GM23338 (cell line): ENCODE measurements around the gene MLLT3. TPM values are rescaled to one million over a fixed set of nuclear protein-coding genes. Genes with fewer than 3 reads are reported as not detected.

ENCODE experiments used
- ATAC-seq: fragments of 200-7000 bp; cut with Tn5 transposase; 3 replicates; pipeline ENCODE4 v1.9.1; 2020
- DNase-seq: peaks from one replicate; pipeline ENCODE4 v3.0.0-alpha.2; 2015; ENCODE audit warnings: low spot score
- H2AFZ ChIP-seq: fragments of 200-600 bp; sonication (generic); 2 replicates; pipeline ENCODE4 v1.8.0; 2016; ENCODE audit warnings: antibody characterized with exemption, mild to moderate bottlenecking, moderate library complexity
- H3F3A ChIP-seq: fragments of 200-600 bp; sonication (generic); replicated peaks from 2 replicates; pipeline ENCODE4 v1.8.0; 2017; ENCODE audit warnings: antibody characterized with exemption, mixed run types, low read depth
- H3K27ac ChIP-seq: fragments of 200-600 bp; sonication (generic); 2 replicates; pipeline ENCODE4 v1.6.1; 2016; ENCODE audit warnings: low read depth
- H3K27me3 ChIP-seq: fragments of 200-600 bp; sonication (generic); 2 replicates; pipeline ENCODE4 v1.8.0; 2016; ENCODE audit warnings: mild to moderate bottlenecking, mixed run types, moderate library complexity; ENCODE audit not compliant: insufficient read depth
- H3K36me3 ChIP-seq: fragments of 200-600 bp; sonication (generic); 2 replicates; pipeline ENCODE4 v1.8.0; 2016; ENCODE audit warnings: mild to moderate bottlenecking; ENCODE audit not compliant: insufficient read depth
- H3K4me1 ChIP-seq: fragments of 200-600 bp; sonication (generic); 2 replicates; pipeline ENCODE4 v1.8.0; 2016; ENCODE audit warnings: mild to moderate bottlenecking, moderate library complexity; ENCODE audit not compliant: insufficient read depth
- H3K4me2 ChIP-seq: fragments of 200-600 bp; sonication (generic); 2 replicates; pipeline ENCODE4 v1.7.1; 2017; ENCODE audit warnings: mixed run types
- H3K4me3 ChIP-seq: fragments of 200-600 bp; sonication (generic); 2 replicates; pipeline ENCODE4 v1.6.1; 2016; ENCODE audit warnings: mixed run types
- H3K79me2 ChIP-seq: fragments of 200-600 bp; sonication (generic); replicated peaks from 2 replicates; pipeline ENCODE4 v1.8.0; 2017; ENCODE audit warnings: mild to moderate bottlenecking; ENCODE audit not compliant: insufficient read depth
- H3K9me2 ChIP-seq: fragments of 200-600 bp; sonication (generic); 2 replicates; pipeline ENCODE4 v1.8.0; 2017; ENCODE audit not compliant: insufficient read depth
- H4K20me1 ChIP-seq: fragments of 200-600 bp; sonication (generic); replicated peaks from 2 replicates; pipeline ENCODE4 v1.8.0; 2017; ENCODE audit warnings: mild to moderate bottlenecking; ENCODE audit not compliant: insufficient read depth
- H3K27ac Mint-ChIP-seq: 2 replicates; pipeline ENCODE4 v1.8.0; 2020; ENCODE audit warnings: inconsistent platforms, mild to moderate bottlenecking, moderate library complexity, mixed read lengths
- H3K27me3 Mint-ChIP-seq: 3 replicates; pipeline ENCODE4 v1.8.0; 2022; ENCODE audit warnings: low read depth, mild to moderate bottlenecking, moderate library complexity, mixed read lengths, inconsistent platforms; ENCODE audit not compliant: insufficient read depth, poor library complexity
- H3K36me3 Mint-ChIP-seq: 3 replicates; pipeline ENCODE4 v1.8.0; 2021; ENCODE audit warnings: low read depth, mild to moderate bottlenecking, inconsistent platforms, moderate library complexity, mixed read lengths
- H3K4me1 Mint-ChIP-seq: 3 replicates; pipeline ENCODE4 v1.8.0; 2020; ENCODE audit warnings: mild to moderate bottlenecking, inconsistent platforms, mixed read lengths
- H3K4me3 Mint-ChIP-seq: 3 replicates; pipeline ENCODE4 v1.8.0; 2021; ENCODE audit warnings: moderate library complexity, mild to moderate bottlenecking, inconsistent platforms, mixed read lengths
- H3K9me3 Mint-ChIP-seq: 3 replicates; pipeline ENCODE4 v1.8.0; 2020; ENCODE audit warnings: moderate library complexity, mild to moderate bottlenecking, inconsistent platforms, mixed read lengths
- ETS1 ChIP-seq: IDR thresholded peaks from 2 replicates; pipeline ENCODE4 v1.6.1; 2016; ENCODE audit warnings: antibody characterized with exemption
- EZH2 ChIP-seq: fragments of 200-600 bp; sonication (generic); IDR thresholded peaks from one replicate; pipeline ENCODE4 v1.8.0; 2017; ENCODE audit warnings: antibody characterized with exemption, mild to moderate bottlenecking, low read depth; ENCODE audit not compliant: unreplicated experiment
- EZH2phosphoT487 ChIP-seq: fragments of 200-600 bp; sonication (generic); IDR thresholded peaks from one replicate; pipeline ENCODE4 v1.8.1; 2018; ENCODE audit warnings: antibody characterized with exemption; ENCODE audit not compliant: unreplicated experiment
- JUNB ChIP-seq: IDR thresholded peaks from one replicate; pipeline ENCODE4 v1.6.1; 2016; ENCODE audit warnings: antibody characterized with exemption; ENCODE audit not compliant: unreplicated experiment
- NANOG ChIP-seq: IDR thresholded peaks from 2 replicates; pipeline ENCODE4 v1.6.1; 2016; ENCODE audit warnings: antibody characterized with exemption, borderline replicate concordance
- REST ChIP-seq: IDR thresholded peaks from one replicate; pipeline ENCODE4 v1.6.1; 2018; ENCODE audit warnings: antibody characterized with exemption; ENCODE audit not compliant: unreplicated experiment
- STAT1 ChIP-seq: IDR thresholded peaks from one replicate; pipeline ENCODE4 v1.6.1; 2016; ENCODE audit warnings: antibody characterized with exemption; ENCODE audit not compliant: unreplicated experiment
- ZNF462 ChIP-seq: fragments of 250-450 bp; sonication (Bioruptor Pico); IDR thresholded peaks from 2 replicates; pipeline ENCODE4 v1.5.0; 2020; ENCODE audit warnings: mild to moderate bottlenecking, moderate library complexity
- polyA plus RNA-seq: library from polyadenylated mRNA; unstranded; fragments of >200 nt; fragmentation: Nextera tagmentation; extraction: Ambion mirVana; gene quantifications from 2 replicates; pipeline ENCODE4 v1.2.1, GENCODE V29; 2016
- total RNA-seq: library from RNA; depleted of rRNA; stranded (reverse); fragments of >200 nt; shearing (Covaris generic); gene quantifications from 2 replicates; pipeline ENCODE4 v1.2.3, GENCODE V29; 2014

MLLT3 gene
- total and polyA plus RNA-seq, 2 experiments from 2014 or later = 7.5 to 9.5 TPM

- no peak for TF ChIP-seq EZH2phosphoT487
- TF ChIP-seq ZNF462 (CRISPR knock-in tag) = no peak
Measured at GRCh38 chr9:20608582-20608981, 13.7 kb downstream of the MLLT3 start (continued).

- Histone ChIP-seq H3K9me2 (no peaks in the 10 kb centered on the region), H4K20me1 (no peaks in the 10 kb centered on the region), H3K36me3 (no peaks in the 10 kb centered on the region), H3K4me2 (no peak overlapping the region), H3K79me2 (no peaks in the 10 kb centered on the region), H3K27me3 (no peaks in the 10 kb centered on the region), H3F3A (no peaks in the 10 kb centered on the region), H2AFZ (no peak overlapping the region), H3K4me3 (no peak overlapping the region), H3K4me1 (peaks cover 8% of the 10 kb centered on the region; the same call in 1 of the 2 replicates), H3K27ac (no peak overlapping the region)
- no peak overlapping the region for H3K4me3 Mint-ChIP-seq
- DNase-seq (peak; percentile 27), ATAC-seq (no peak)
- H3K27ac Mint-ChIP-seq = no peak overlapping the region
- H3K36me3 Mint-ChIP-seq = no peaks in the 10 kb centered on the region
- H3K4me1 Mint-ChIP-seq = peaks cover 25% of the 10 kb centered on the region
- H3K27me3 Mint-ChIP-seq = no peaks in the 10 kb centered on the region
- H3K9me3 Mint-ChIP-seq = no peaks in the 10 kb centered on the region
- TF ChIP-seq ETS1 (no peak), JUNB (no peak), REST (no peak), EZH2 (no peak), STAT1 (no peak), NANOG (no peak)
Measured at GRCh38 chr9:20606652-20607051, 15.6 kb downstream of the MLLT3 start.
